ENCODE data around the gene ATRAID.

- no peak for TF ChIP-seq CTCF (IDR thresholded peaks at IDR 0.05; ENCODE audit: low read length)
- no peak for TF ChIP-seq EZH2 (IDR thresholded peaks at IDR 0.05; ENCODE audit: borderline replicate concordance, low read length)
These were observed 11.6 kb downstream of the ATRAID start for GRCh38 chr2:27223416-27223815.
